ENCODE measurements around the gene GGT5.

GGT5 gene

GRCh38 chr22:24224468-24224867 lies 20.4 kb downstream of the GGT5 start:
- Histone ChIP-seq H3K9ac (ENCODE audit: low read length) (no peak overlapping the region), H3K9me3 (ENCODE audit: insufficient read depth, low read length) (no peaks in the 10 kb centered on the region), H4K20me1 (ENCODE audit: insufficient read depth, low read length) (no peaks in the 10 kb centered on the region), H3K79me2 (ENCODE audit: low read length) (no peaks in the 10 kb centered on the region), H3K27ac (ENCODE audit: low read length) (no peak overlapping the region), H3K4me3 (ENCODE audit: low read length) (no peak overlapping the region), H3K27me3 (ENCODE audit: low read depth, low read length) (no peaks in the 10 kb centered on the region), H3K36me3 (replicated peaks; ENCODE audit: low read depth, low read length) (no peaks in the 10 kb centered on the region), H3K4me1 (ENCODE audit: low read length) (no peaks in the 10 kb centered on the region), H2AFZ (ENCODE audit: low read depth, low read length) (no peak overlapping the region), H3K4me2 (ENCODE audit: low read length) (no peak overlapping the region)
- no peak for TF ChIP-seq EZH2phosphoT487 (IDR thresholded peaks at IDR 0.05; ENCODE audit: low read depth)
- no peak for TF ChIP-seq CTCF (IDR thresholded peaks at IDR 0.05; ENCODE audit: low read depth, low read length)

- Histone ChIP-seq H4K20me1 (ENCODE audit: insufficient read depth, low read length) (no peaks in the 10 kb centered on the region), H3K4me3 (ENCODE audit: low read length) (no peak overlapping the region), H3K27ac (ENCODE audit: low read length) (no peak overlapping the region), H3K9me3 (ENCODE audit: insufficient read depth, low read length) (no peaks in the 10 kb centered on the region), H3K4me2 (ENCODE audit: low read length) (no peak overlapping the region), H3K9ac (ENCODE audit: low read length) (no peak overlapping the region), H3K79me2 (ENCODE audit: low read length) (no peaks in the 10 kb centered on the region), H3K27me3 (ENCODE audit: low read depth, low read length) (no peaks in the 10 kb centered on the region), H3K4me1 (ENCODE audit: low read length) (no peaks in the 10 kb centered on the region), H3K36me3 (replicated peaks; ENCODE audit: low read depth, low read length) (no peaks in the 10 kb centered on the region), H2AFZ (ENCODE audit: low read depth, low read length) (no peak overlapping the region)
- TF ChIP-seq EZH2phosphoT487 (IDR thresholded peaks at IDR 0.05; ENCODE audit: low read depth), result no peak
- TF ChIP-seq CTCF (IDR thresholded peaks at IDR 0.05; ENCODE audit: low read depth, low read length), result no peak
Measured at GRCh38 chr22:24219750-24220149, 25.1 kb downstream of the GGT5 start.

GRCh38 chr22:24217384-24217783 lies 27.5 kb downstream of the GGT5 start:
- TF ChIP-seq EZH2phosphoT487 (IDR thresholded peaks at IDR 0.05; ENCODE audit: low read depth) (no peak), CTCF (IDR thresholded peaks at IDR 0.05; ENCODE audit: low read depth, low read length) (no peak)
- H3K9ac ChIP-seq (ENCODE audit: low read length), result no peak overlapping the region
- peaks cover 1% of the 10 kb centered on the region for H3K4me1 ChIP-seq (ENCODE audit: low read length)
- no peaks in the 10 kb centered on the region for H3K27me3 ChIP-seq (ENCODE audit: low read depth, low read length)
- no peaks in the 10 kb centered on the region for H4K20me1 ChIP-seq (ENCODE audit: insufficient read depth, low read length)
- H3K27ac ChIP-seq (ENCODE audit: low read length), result no peak overlapping the region
- H3K4me3 ChIP-seq (ENCODE audit: low read length), result no peak overlapping the region
- no peaks in the 10 kb centered on the region for H3K79me2 ChIP-seq (ENCODE audit: low read length)
- no peaks in the 10 kb centered on the region for H3K9me3 ChIP-seq (ENCODE audit: insufficient read depth, low read length)
- no peak overlapping the region for H2AFZ ChIP-seq (ENCODE audit: low read depth, low read length)
- H3K36me3 ChIP-seq (replicated peaks; ENCODE audit: low read depth, low read length), result no peaks in the 10 kb centered on the region
- H3K4me2 ChIP-seq (ENCODE audit: low read length), result no peak overlapping the region

- Histone ChIP-seq H3K27ac (ENCODE audit: low read length) (no peak overlapping the region), H3K4me2 (ENCODE audit: low read length) (no peak overlapping the region), H4K20me1 (ENCODE audit: insufficient read depth, low read length) (no peaks in the 10 kb centered on the region), H3K27me3 (ENCODE audit: low read depth, low read length) (no peaks in the 10 kb centered on the region), H3K79me2 (ENCODE audit: low read length) (no peaks in the 10 kb centered on the region), H3K4me3 (ENCODE audit: low read length) (no peak overlapping the region), H3K9me3 (ENCODE audit: insufficient read depth, low read length) (no peaks in the 10 kb centered on the region), H2AFZ (ENCODE audit: low read depth, low read length) (no peak overlapping the region), H3K4me1 (ENCODE audit: low read length) (peaks cover 5% of the 10 kb centered on the region), H3K9ac (ENCODE audit: low read length) (no peak overlapping the region), H3K36me3 (replicated peaks; ENCODE audit: low read depth, low read length) (no peaks in the 10 kb centered on the region)
- TF ChIP-seq EZH2phosphoT487 (IDR thresholded peaks at IDR 0.05; ENCODE audit: low read depth) (no peak), CTCF (IDR thresholded peaks at IDR 0.05; ENCODE audit: low read depth, low read length) (no peak)
Measured at GRCh38 chr22:24216541-24217209, 28.2 kb downstream of the GGT5 start.

Measured in OCI-LY3 (cell line).